Sigmoid colon (tissue), 7 donors: ENCODE measurements around the gene MDGA2. TPM values are rescaled to one million over a fixed set of nuclear protein-coding genes. Genes with fewer than 3 reads are reported as not detected.

Experiments used
- DNase-seq: peaks from one replicate; pipeline ENCODE4 v3.0.0-alpha.2; 2019
- H3K27ac ChIP-seq, 4 donors: fragments of 200-600 bp; sonication (generic); one replicate each; pipeline ENCODE4 v1.5.1; 2016 to 2019; ENCODE audit warnings: mild to moderate bottlenecking in 1 of 4
- H3K27me3 ChIP-seq, 3 donors: fragments of 200-600 bp; sonication (generic); one replicate each; pipeline ENCODE4 v1.5.1; 2019; ENCODE audit warnings: mild to moderate bottlenecking in 1 of 3
- H3K36me3 ChIP-seq, 4 donors: fragments of 200-600 bp; sonication (generic); one replicate each; pipeline ENCODE4 v1.5.1; 2016 to 2019
- H3K4me1 ChIP-seq, 4 donors: fragments of 200-600 bp; sonication (generic); one replicate each; pipeline ENCODE4 v1.5.1; 2017 to 2019
- H3K4me3 ChIP-seq, 4 donors: fragments of 200-600 bp; sonication (generic); one replicate each; pipeline ENCODE4 v1.5.1; 2017 to 2019; ENCODE audit warnings: mild to moderate bottlenecking in 2 of 4, moderate library complexity in 1 of 4
- H3K9me3 ChIP-seq, 4 donors: fragments of 200-600 bp in 3 of 4; sonication (generic) in 3 of 4; one replicate each; pipeline versions ENCODE4 v1.5.1 to v1.6.1; 2013 to 2019
- CTCF ChIP-seq, 4 experiments: fragments of 450-650 bp in 3 of 4; fragments of 200-600 bp in 1 of 4; IDR thresholded peaks; one replicate each; pipeline ENCODE4 v1.5.1; 2016 to 2019; ENCODE audit warnings: antibody characterized with exemption in 4 of 4, mild to moderate bottlenecking in 3 of 4, moderate library complexity in 2 of 4
- EP300 ChIP-seq, 4 donors: sonication (generic); formaldehyde crosslinking; IDR thresholded peaks; one replicate each; pipeline ENCODE4 v1.6.1; 2017; ENCODE audit warnings: antibody characterized with exemption in 4 of 4
- POLR2A ChIP-seq, 2 donors: fragments of 450-650 bp; IDR thresholded peaks; one replicate each; pipeline ENCODE4 v1.6.1; 2016; ENCODE audit warnings: antibody characterized with exemption in 2 of 2, mild to moderate bottlenecking in 2 of 2, moderate library complexity in 2 of 2
- POLR2AphosphoS5 ChIP-seq, 4 donors: sonication (generic); formaldehyde crosslinking; IDR thresholded peaks; one replicate each; pipeline ENCODE4 v1.6.1; 2017; ENCODE audit warnings: antibody characterized with exemption in 4 of 4
- WGBS, 2 donors: extraction: QIAGEN DNeasy Blood & Tissue Kit; methylation state at CpG; one replicate each; pipeline ENCODE4 v1.1.7; 2013; 5-methylcytosine and 5-hydroxymethylcytosine counted together
- intact Hi-C: fragments of 100-400 bp; cut with DNase I; formaldehyde crosslinking; loops from one replicate; pipeline ENCODE4 v1.15.1; 2023
- polyA plus RNA-seq, 3 donors: library from polyadenylated mRNA; stranded (reverse); fragments of 200-250 nt; gene quantifications; one replicate each; pipeline ENCODE4 v1.2.3, GENCODE V29; 2013
- total RNA-seq, 4 donors: library from RNA; depleted of rRNA; stranded (reverse); fragments of >200 nt; gene quantifications; one replicate each; pipeline ENCODE4 v1.1.0, GENCODE V29; 2016
- donor health status: healthy with polysubstance abuse.
- donor health status: Bipolar disorder and iron deficiency.
- donor health status: healthy.

MDGA2 gene
- total and polyA plus RNA-seq, 7 donors: under 0.01 to 1.2 (median 0.33) TPM; not detected in 2

- 43 to 76% methylated on average over 4 of the region's 4 CpGs for WGBS, 2 donors
- Histone ChIP-seq H3K4me3 (no peak overlapping the region), H3K9me3 (no peaks in the 10 kb centered on the region), H3K27ac (no peak overlapping the region), H3K4me1 (no peaks in the 10 kb centered on the region), H3K36me3 (no peaks in the 10 kb centered on the region), H3K27me3 (no peaks in the 10 kb centered on the region)
- DNase-seq: no peak
- intact Hi-C loops: no loop called here
- no peak for TF ChIP-seq POLR2AphosphoS5 (IDR thresholded peaks at IDR 0.05)
- TF ChIP-seq EP300 (IDR thresholded peaks at IDR 0.05): no peak
- no peak for TF ChIP-seq CTCF (IDR thresholded peaks at IDR 0.05)
- no peak for TF ChIP-seq POLR2A (IDR thresholded peaks at IDR 0.05)
Measured at GRCh38 chr14:47541662-47542061, 133.7 kb downstream of the MDGA2 start.

GRCh38 chr14:47539031-47539461 lies 136.4 kb downstream of the MDGA2 start:
- Histone ChIP-seq H3K4me3 (no peak overlapping the region), H3K9me3 (no peaks in the 10 kb centered on the region), H3K27ac (no peak overlapping the region), H3K4me1 (no peaks in the 10 kb centered on the region), H3K36me3 (no peaks in the 10 kb centered on the region), H3K27me3 (no peaks in the 10 kb centered on the region)
- intact Hi-C loops: no loop called here
- no peak for TF ChIP-seq CTCF (IDR thresholded peaks at IDR 0.05)
- TF ChIP-seq EP300 (IDR thresholded peaks at IDR 0.05): no peak
- TF ChIP-seq POLR2AphosphoS5 (IDR thresholded peaks at IDR 0.05): no peak
- TF ChIP-seq POLR2A (IDR thresholded peaks at IDR 0.05): no peak
- no peak for DNase-seq
- 31 to 54% methylated on average over 3 of the region's 3 CpGs for WGBS, 2 donors

- Histone ChIP-seq H3K27ac (no peak overlapping the region), H3K27me3 (no peaks in the 10 kb centered on the region), H3K9me3 (no peaks in the 10 kb centered on the region), H3K4me3 (no peak overlapping the region), H3K36me3 (no peaks in the 10 kb centered on the region), H3K4me1 (no peaks in the 10 kb centered on the region)
- 59 to 72% methylated on average over 2 of the region's 2 CpGs for WGBS, 2 donors
- TF ChIP-seq CTCF (IDR thresholded peaks at IDR 0.05): no peak
- TF ChIP-seq EP300 (IDR thresholded peaks at IDR 0.05): no peak
- TF ChIP-seq POLR2AphosphoS5 (IDR thresholded peaks at IDR 0.05): no peak
- TF ChIP-seq POLR2A (IDR thresholded peaks at IDR 0.05): no peak
- DNase-seq: no peak
- intact Hi-C loops: no loop called here
Measured at GRCh38 chr14:47536341-47536740, 139.1 kb downstream of the MDGA2 start.

GRCh38 chr14:47526591-47527244 lies 148.7 kb downstream of the MDGA2 start:
- no peaks in the 10 kb centered on the region for H3K4me1 ChIP-seq
- H3K9me3 ChIP-seq: no peaks in the 10 kb centered on the region
- H3K4me3 ChIP-seq: no peak overlapping the region
- intact Hi-C loops: no loop called here
- H3K27me3 ChIP-seq: no peaks in the 10 kb centered on the region
- no peaks in the 10 kb centered on the region for H3K36me3 ChIP-seq
- TF ChIP-seq POLR2A (IDR thresholded peaks at IDR 0.05): no peak
- no peak for TF ChIP-seq EP300 (IDR thresholded peaks at IDR 0.05)
- no peak for TF ChIP-seq POLR2AphosphoS5 (IDR thresholded peaks at IDR 0.05)
- no peak for TF ChIP-seq CTCF (IDR thresholded peaks at IDR 0.05)
- no peak for DNase-seq
- H3K27ac ChIP-seq: no peak overlapping the region
- 81 to 84% methylated on average over 3 of the region's 3 CpGs for WGBS, 2 donors

- DNase-seq: no peak
- no peaks in the 10 kb centered on the region for H3K4me1 ChIP-seq
- H3K27ac ChIP-seq: no peak overlapping the region
- no peaks in the 10 kb centered on the region for H3K9me3 ChIP-seq
- H3K4me3 ChIP-seq: no peak overlapping the region
- TF ChIP-seq CTCF (IDR thresholded peaks at IDR 0.05) (no peak), POLR2A (IDR thresholded peaks at IDR 0.05) (no peak), POLR2AphosphoS5 (IDR thresholded peaks at IDR 0.05) (no peak), EP300 (IDR thresholded peaks at IDR 0.05) (no peak)
- no peaks in the 10 kb centered on the region for H3K27me3 ChIP-seq
- intact Hi-C loops: no loop called here
- WGBS, 2 donors: 68 to 80% methylated on average over 4 of the region's 4 CpGs
- no peaks in the 10 kb centered on the region for H3K36me3 ChIP-seq
Measured at GRCh38 chr14:47524524-47524923, 150.9 kb downstream of the MDGA2 start.
